ENCODE measurements around the gene AP2A2.

The AP2A2 gene

GRCh38 chr11:985406-985805 is 59.7 kb downstream of the AP2A2 start:
- H3K27ac ChIP-seq (ENCODE audit: insufficient read depth in 1 of 2, low read depth in 1 of 2, low read length in 2 of 2, poor library complexity in 1 of 2, severe bottlenecking in 2 of 2) = no peak overlapping the region
- H3K4me1 ChIP-seq (ENCODE audit: control extremely low read depth in 1 of 4, control insufficient read depth in 4 of 4, insufficient read depth in 4 of 4, low read length in 3 of 4) = no peaks in the 10 kb centered on the region
- H3K36me3 ChIP-seq (ENCODE audit: control insufficient read depth in 4 of 4, insufficient read depth in 4 of 4, low read length in 3 of 4) = peaks cover 31 to 77% (median 64%) of the 10 kb centered on the region in 4 experiments
- ChIA-PET CTCF (interaction anchor here (1.3 kb wide), 1 partner anchor 11 kb away, joined by 5 read pairs; no protein-coding TSS in a partner anchor), POLR2A (no interaction called here)
- no peaks in the 10 kb centered on the region for H3K9me3 ChIP-seq (ENCODE audit: control extremely low read depth in 1 of 5, control insufficient read depth in 4 of 5, insufficient read depth in 2 of 5, low read depth in 1 of 5, low read length in 4 of 5)
- 98% methylated on average over 17 of the region's 21 CpGs for WGBS (ENCODE audit: insufficient coverage)
- H3K4me3 ChIP-seq (ENCODE audit: control insufficient read depth in 1 of 7, extremely low read depth in 1 of 7, insufficient read depth in 4 of 7, low read depth in 2 of 7, low read length in 6 of 7) = no peak overlapping the region
- no peaks in the 10 kb centered on the region for H3K27me3 ChIP-seq (replicated peaks in 2 of 5; ENCODE audit: control insufficient read depth in 4 of 5, insufficient read depth in 5 of 5, low read length in 4 of 5)
- no peak for DNase-seq

- Histone ChIP-seq H3K36me3 (ENCODE audit: control insufficient read depth in 4 of 4, insufficient read depth in 4 of 4, low read length in 3 of 4) (peaks cover 32 to 75% (median 62%) of the 10 kb centered on the region in 4 experiments), H3K4me3 (ENCODE audit: control insufficient read depth in 1 of 7, extremely low read depth in 1 of 7, insufficient read depth in 4 of 7, low read depth in 2 of 7, low read length in 6 of 7) (no peak overlapping the region), H3K27me3 (replicated peaks in 2 of 5; ENCODE audit: control insufficient read depth in 4 of 5, insufficient read depth in 5 of 5, low read length in 4 of 5) (no peaks in the 10 kb centered on the region), H3K4me1 (ENCODE audit: control extremely low read depth in 1 of 4, control insufficient read depth in 4 of 4, insufficient read depth in 4 of 4, low read length in 3 of 4) (no peaks in the 10 kb centered on the region), H3K9me3 (ENCODE audit: control extremely low read depth in 1 of 5, control insufficient read depth in 4 of 5, insufficient read depth in 2 of 5, low read depth in 1 of 5, low read length in 4 of 5) (no peaks in the 10 kb centered on the region), H3K27ac (ENCODE audit: insufficient read depth in 1 of 2, low read depth in 1 of 2, low read length in 2 of 2, poor library complexity in 1 of 2, severe bottlenecking in 2 of 2) (no peak overlapping the region)
- no peak for DNase-seq
- POLR2A ChIA-PET = no interaction called here
- CTCF ChIA-PET = no interaction called here
- WGBS (ENCODE audit: insufficient coverage) = over 99% methylated on average over 18 of the region's 20 CpGs
These were observed 60.2 kb downstream of the AP2A2 start for GRCh38 chr11:985848-986247.

DNA sequence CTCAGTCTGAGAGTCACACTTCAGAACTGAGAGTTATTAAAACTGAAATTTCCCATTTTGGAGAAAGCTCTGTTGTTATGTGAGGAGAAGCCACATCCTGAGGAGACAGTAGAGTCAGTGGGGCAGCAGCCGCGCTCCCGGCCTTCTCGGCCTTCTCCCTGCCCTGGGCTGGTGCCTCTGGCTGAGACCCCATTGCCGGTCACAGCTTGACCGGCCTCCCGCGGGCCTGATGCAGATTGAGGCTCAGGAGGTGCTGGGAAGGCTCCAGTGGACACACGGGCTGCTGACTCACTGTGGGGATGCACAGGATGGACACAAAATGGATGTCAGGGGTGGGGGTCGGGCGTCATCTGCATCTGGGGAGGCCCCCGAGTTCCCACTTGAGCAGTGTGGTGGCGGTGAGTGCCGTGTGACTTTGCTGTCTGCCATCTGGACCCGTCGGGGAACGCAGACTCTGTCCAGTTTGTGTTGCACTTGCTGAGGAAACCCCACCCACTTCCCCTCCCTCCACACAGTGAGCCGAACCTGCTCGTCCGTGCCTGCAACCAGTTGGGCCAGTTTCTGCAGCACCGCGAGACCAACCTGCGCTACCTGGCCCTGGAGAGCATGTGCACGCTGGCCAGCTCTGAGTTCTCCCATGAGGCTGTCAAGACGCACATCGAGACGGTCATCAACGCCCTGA is 60.7 kb downstream of the AP2A2 start:
- Histone ChIP-seq H3K4me3 (ENCODE audit: control insufficient read depth in 1 of 7, extremely low read depth in 1 of 7, insufficient read depth in 4 of 7, low read depth in 2 of 7, low read length in 6 of 7) (no peak overlapping the region), H3K4me1 (ENCODE audit: control extremely low read depth in 1 of 4, control insufficient read depth in 4 of 4, insufficient read depth in 4 of 4, low read length in 3 of 4) (no peaks in the 10 kb centered on the region), H3K9me3 (ENCODE audit: control extremely low read depth in 1 of 5, control insufficient read depth in 4 of 5, insufficient read depth in 2 of 5, low read depth in 1 of 5, low read length in 4 of 5) (no peaks in the 10 kb centered on the region), H3K27ac (ENCODE audit: insufficient read depth in 1 of 2, low read depth in 1 of 2, low read length in 2 of 2, poor library complexity in 1 of 2, severe bottlenecking in 2 of 2) (no peak overlapping the region), H3K27me3 (replicated peaks in 2 of 5; ENCODE audit: control insufficient read depth in 4 of 5, insufficient read depth in 5 of 5, low read length in 4 of 5) (no peaks in the 10 kb centered on the region), H3K36me3 (ENCODE audit: control insufficient read depth in 4 of 4, insufficient read depth in 4 of 4, low read length in 3 of 4) (peaks cover 32 to 73% (median 60%) of the 10 kb centered on the region in 4 experiments)
- ChIA-PET POLR2A (no interaction called here), CTCF (no interaction called here)
- no peak for DNase-seq
- WGBS (ENCODE audit: insufficient coverage) = 92% methylated on average over 24 of the region's 28 CpGs

DNA sequence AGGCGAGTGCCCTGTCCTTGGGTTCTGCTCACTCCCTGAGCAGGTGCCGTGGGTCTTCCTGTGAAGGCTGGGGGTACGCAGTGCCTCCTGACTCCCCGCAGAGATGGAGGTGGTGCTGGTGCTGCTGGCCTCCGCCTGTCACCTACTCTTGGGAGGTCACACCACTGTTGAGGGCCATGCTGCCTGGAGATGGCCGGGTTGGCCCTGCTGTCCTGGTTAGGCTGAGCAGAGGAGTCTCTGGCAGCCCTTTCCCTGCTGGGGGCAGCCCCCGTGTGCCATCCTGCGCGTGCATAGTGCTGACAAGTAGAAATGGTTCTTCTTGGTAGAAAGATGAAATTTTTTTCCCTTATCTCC is 61.3 kb downstream of the AP2A2 start:
- WGBS (ENCODE audit: insufficient coverage) = 100% methylated on average over 7 of the region's 9 CpGs
- no peak overlapping the region for H3K4me3 ChIP-seq (ENCODE audit: control insufficient read depth in 1 of 7, extremely low read depth in 1 of 7, insufficient read depth in 4 of 7, low read depth in 2 of 7, low read length in 6 of 7)
- H3K27ac ChIP-seq (ENCODE audit: insufficient read depth in 1 of 2, low read depth in 1 of 2, low read length in 2 of 2, poor library complexity in 1 of 2, severe bottlenecking in 2 of 2) = no peak overlapping the region
- POLR2A ChIA-PET = no interaction called here
- CTCF ChIA-PET = no interaction called here
- no peaks in the 10 kb centered on the region for H3K27me3 ChIP-seq (replicated peaks in 2 of 5; ENCODE audit: control insufficient read depth in 4 of 5, insufficient read depth in 5 of 5, low read length in 4 of 5)
- peaks cover 32 to 71% (median 56%) of the 10 kb centered on the region in 4 experiments for H3K36me3 ChIP-seq (ENCODE audit: control insufficient read depth in 4 of 4, insufficient read depth in 4 of 4, low read length in 3 of 4)
- no peaks in the 10 kb centered on the region for H3K9me3 ChIP-seq (ENCODE audit: control extremely low read depth in 1 of 5, control insufficient read depth in 4 of 5, insufficient read depth in 2 of 5, low read depth in 1 of 5, low read length in 4 of 5)
- peaks cover 0 to 3% (median 0%) of the 10 kb centered on the region in 4 experiments for H3K4me1 ChIP-seq (ENCODE audit: control extremely low read depth in 1 of 4, control insufficient read depth in 4 of 4, insufficient read depth in 4 of 4, low read length in 3 of 4)
- no peak for DNase-seq

DNA sequence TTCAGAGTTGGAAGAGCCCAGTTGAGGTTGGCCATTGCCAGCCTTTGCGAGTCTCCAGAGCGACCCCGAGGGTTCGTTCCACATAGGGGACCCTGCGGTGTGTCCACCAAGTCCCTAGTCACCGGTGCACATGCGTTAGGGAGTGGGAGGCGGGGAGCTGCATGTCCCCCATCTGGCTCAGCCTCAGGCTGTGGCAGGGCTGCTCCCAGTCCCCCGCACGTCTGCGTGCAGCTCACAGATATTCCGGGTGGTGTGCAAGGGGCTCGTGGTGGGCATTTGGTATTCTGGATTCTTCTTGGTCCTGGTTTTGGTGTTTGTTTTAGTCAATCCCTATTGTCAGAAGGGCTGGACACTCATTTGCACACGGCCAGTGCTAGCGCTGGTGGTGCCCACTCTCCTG is 62.0 kb downstream of the AP2A2 start:
- H3K4me3 ChIP-seq (ENCODE audit: control insufficient read depth in 1 of 7, extremely low read depth in 1 of 7, insufficient read depth in 4 of 7, low read depth in 2 of 7, low read length in 6 of 7) = no peak overlapping the region
- 99% methylated on average over 6 of the region's 15 CpGs for WGBS (ENCODE audit: insufficient coverage)
- no peak overlapping the region for H3K27ac ChIP-seq (ENCODE audit: insufficient read depth in 1 of 2, low read depth in 1 of 2, low read length in 2 of 2, poor library complexity in 1 of 2, severe bottlenecking in 2 of 2)
- no peaks in the 10 kb centered on the region for H3K9me3 ChIP-seq (ENCODE audit: control extremely low read depth in 1 of 5, control insufficient read depth in 4 of 5, insufficient read depth in 2 of 5, low read depth in 1 of 5, low read length in 4 of 5)
- H3K27me3 ChIP-seq (replicated peaks in 2 of 5; ENCODE audit: control insufficient read depth in 4 of 5, insufficient read depth in 5 of 5, low read length in 4 of 5) = no peaks in the 10 kb centered on the region
- CTCF ChIA-PET = interaction anchor here (0.7 kb wide), 1 partner anchor 83 kb away, joined by 3 read pairs; no protein-coding TSS in a partner anchor
- no peak for DNase-seq
- peaks cover 32 to 79% (median 58%) of the 10 kb centered on the region in 4 experiments for H3K36me3 ChIP-seq (ENCODE audit: control insufficient read depth in 4 of 4, insufficient read depth in 4 of 4, low read length in 3 of 4)
- H3K4me1 ChIP-seq (ENCODE audit: control extremely low read depth in 1 of 4, control insufficient read depth in 4 of 4, insufficient read depth in 4 of 4, low read length in 3 of 4) = peaks cover 0 to 3% (median 0%) of the 10 kb centered on the region in 4 experiments
- POLR2A ChIA-PET = no interaction called here

DNA sequence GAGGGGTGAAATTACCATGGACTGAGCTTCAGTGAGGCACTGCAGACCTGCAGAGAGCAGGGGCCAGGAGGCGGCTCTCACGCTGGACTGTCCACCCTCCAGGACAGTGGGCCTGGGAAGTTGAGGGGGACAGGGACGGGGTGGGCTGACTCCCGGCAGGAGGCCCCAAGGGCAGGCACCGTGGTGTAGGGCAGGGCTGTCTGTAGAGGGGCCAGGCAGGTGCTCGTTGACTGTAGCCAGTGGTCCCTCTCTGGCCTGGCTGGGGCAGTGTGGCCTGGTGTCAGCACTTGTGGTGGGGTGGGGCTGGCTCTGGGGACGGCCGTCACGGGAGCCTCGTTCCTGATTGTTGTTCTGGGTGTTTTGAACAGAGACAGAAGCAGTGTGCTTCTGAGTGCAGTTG is 64.4 kb downstream of the AP2A2 start:
- Histone ChIP-seq H3K27me3 (replicated peaks in 2 of 5; ENCODE audit: control insufficient read depth in 4 of 5, insufficient read depth in 5 of 5, low read length in 4 of 5) (no peaks in the 10 kb centered on the region), H3K9me3 (ENCODE audit: control extremely low read depth in 1 of 5, control insufficient read depth in 4 of 5, insufficient read depth in 2 of 5, low read depth in 1 of 5, low read length in 4 of 5) (no peaks in the 10 kb centered on the region), H3K4me3 (ENCODE audit: control insufficient read depth in 1 of 7, extremely low read depth in 1 of 7, insufficient read depth in 4 of 7, low read depth in 2 of 7, low read length in 6 of 7) (no peak overlapping the region), H3K4me1 (ENCODE audit: control extremely low read depth in 1 of 4, control insufficient read depth in 4 of 4, insufficient read depth in 4 of 4, low read length in 3 of 4) (peaks cover 0 to 3% (median 0%) of the 10 kb centered on the region in 4 experiments), H3K36me3 (ENCODE audit: control insufficient read depth in 4 of 4, insufficient read depth in 4 of 4, low read length in 3 of 4) (peaks cover 26 to 85% (median 61%) of the 10 kb centered on the region in 4 experiments), H3K27ac (ENCODE audit: insufficient read depth in 1 of 2, low read depth in 1 of 2, low read length in 2 of 2, poor library complexity in 1 of 2, severe bottlenecking in 2 of 2) (no peak overlapping the region)
- no peak for DNase-seq
- 96% methylated on average over 6 of the region's 10 CpGs for WGBS (ENCODE audit: insufficient coverage)
- POLR2A ChIA-PET = no interaction called here
- CTCF ChIA-PET = no interaction called here

- no peaks in the 10 kb centered on the region for H3K9me3 ChIP-seq (ENCODE audit: control extremely low read depth in 1 of 5, control insufficient read depth in 4 of 5, insufficient read depth in 2 of 5, low read depth in 1 of 5, low read length in 4 of 5)
- H3K36me3 ChIP-seq (ENCODE audit: control insufficient read depth in 4 of 4, insufficient read depth in 4 of 4, low read length in 3 of 4) = peaks cover 19 to 82% (median 58%) of the 10 kb centered on the region in 4 experiments
- H3K4me1 ChIP-seq (ENCODE audit: control extremely low read depth in 1 of 4, control insufficient read depth in 4 of 4, insufficient read depth in 4 of 4, low read length in 3 of 4) = peaks cover 0 to 3% (median 0%) of the 10 kb centered on the region in 4 experiments
- DNase-seq = no peak
- POLR2A ChIA-PET = no interaction called here
- CTCF ChIA-PET = no interaction called here
- H3K27me3 ChIP-seq (replicated peaks in 2 of 5; ENCODE audit: control insufficient read depth in 4 of 5, insufficient read depth in 5 of 5, low read length in 4 of 5) = no peaks in the 10 kb centered on the region
- 98% methylated on average over 11 of the region's 12 CpGs for WGBS (ENCODE audit: insufficient coverage)
- no peak overlapping the region for H3K4me3 ChIP-seq (ENCODE audit: control insufficient read depth in 1 of 7, extremely low read depth in 1 of 7, insufficient read depth in 4 of 7, low read depth in 2 of 7, low read length in 6 of 7)
- no peak overlapping the region for H3K27ac ChIP-seq (ENCODE audit: insufficient read depth in 1 of 2, low read depth in 1 of 2, low read length in 2 of 2, poor library complexity in 1 of 2, severe bottlenecking in 2 of 2)
These were observed 65.4 kb downstream of the AP2A2 start for GRCh38 chr11:991034-991433.

All from common myeloid progenitor, CD34-positive (primary cell).